NCI-H1417 (cell line): Measurements from ENCODE around the gene HDDC3.

ENCODE experiments used
- DNase-seq, 3 experiments: peaks; one replicate each; lab custom pipeline; 2025; lab: John Stamatoyannopoulos, UW

Gene HDDC3

DNA sequence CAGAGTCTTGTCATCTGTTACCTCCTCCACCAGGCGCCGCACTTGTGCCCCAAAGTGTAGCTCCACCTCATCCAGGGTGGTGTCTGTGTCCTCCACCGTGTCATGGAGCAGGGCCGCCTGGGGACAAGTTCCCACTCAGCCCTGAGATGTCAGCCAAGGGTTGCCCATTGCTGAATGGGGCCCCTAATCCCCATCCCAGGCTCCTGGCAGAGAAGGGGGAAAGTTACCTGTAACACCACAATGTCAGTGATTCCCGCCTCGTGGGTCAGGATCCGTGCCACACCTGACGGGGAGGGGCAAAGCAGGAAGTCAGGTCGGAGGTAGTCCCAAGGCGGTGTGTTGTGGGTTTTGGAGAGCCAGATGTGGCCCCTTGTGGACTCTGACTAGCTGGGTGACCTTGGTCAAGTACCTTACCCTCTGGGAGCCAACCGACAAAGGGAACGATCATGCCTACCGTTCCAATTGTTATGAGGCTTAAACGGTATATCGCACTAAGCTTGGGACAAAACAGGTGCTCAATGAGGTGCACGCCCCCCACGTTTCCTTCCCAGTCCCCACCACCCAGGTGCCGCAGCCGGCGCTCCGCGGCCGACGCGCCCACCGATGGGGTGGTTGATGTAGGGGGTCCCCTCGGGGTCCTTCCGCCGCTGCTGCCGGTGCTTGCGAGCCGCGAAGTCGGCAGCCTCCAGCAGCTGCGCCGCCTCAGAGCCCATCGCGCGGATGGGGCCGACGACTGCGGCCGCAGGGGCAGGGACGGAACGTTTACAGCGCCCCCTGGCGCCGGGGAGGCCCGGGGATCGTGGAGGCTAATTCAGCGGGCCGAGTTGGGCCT, at the start of gene HDDC3:
HDDC3 (minus strand) TSS at position 722 of the 832 bp plus-strand sequence; CDS start at position 713, 9 bp downstream.
- peak; percentile 85 to 93 (median 92) for DNase-seq

DNA sequence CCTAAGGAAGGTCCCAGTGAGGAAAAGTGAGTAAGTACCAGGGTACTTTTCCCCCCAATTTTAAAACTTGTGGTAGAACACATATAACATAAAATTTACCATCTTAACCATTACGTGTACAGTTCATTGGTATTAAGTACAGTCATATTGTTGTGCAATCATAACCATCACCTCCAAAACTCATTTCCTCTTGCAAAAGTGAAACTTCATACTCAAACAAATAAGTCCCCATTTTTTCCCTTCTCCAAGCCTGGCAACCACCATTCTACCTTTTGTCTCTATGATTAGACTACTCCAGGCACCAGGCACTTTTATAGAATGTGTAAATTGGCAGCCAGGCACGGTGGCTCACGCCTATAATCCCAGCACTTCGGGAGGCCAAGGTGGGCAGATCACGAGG, 49.8 kb upstream of the HDDC3 start:
- no peak for DNase-seq

DNA sequence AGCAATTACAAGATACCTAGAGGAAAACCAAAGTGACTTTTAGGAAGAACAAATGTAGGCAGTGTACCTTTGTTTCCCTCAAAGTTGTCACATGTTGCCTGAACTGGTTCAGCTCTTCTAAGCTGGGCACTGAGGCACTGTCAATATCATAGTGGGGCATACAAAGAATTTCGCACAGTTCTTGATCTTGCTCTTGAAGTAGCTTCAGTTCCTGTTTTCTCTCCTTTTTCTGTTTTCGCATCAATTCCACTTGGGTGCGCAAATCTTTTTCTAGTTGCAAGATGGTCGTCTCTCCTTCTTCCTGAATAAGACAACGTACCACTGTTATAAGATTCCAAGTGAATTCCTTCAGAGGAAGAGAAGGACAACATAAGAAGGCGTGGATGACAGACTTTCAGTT, 49.3 kb upstream of the HDDC3 start:
- DNase-seq = no peak

- no peak for DNase-seq
These were observed 47.2 kb upstream of the HDDC3 start for GRCh38 chr15:90979582-90979981.

GRCh38 chr15:90974216-90974615, 41.9 kb upstream of the HDDC3 start:
- DNase-seq = no peak

DNA sequence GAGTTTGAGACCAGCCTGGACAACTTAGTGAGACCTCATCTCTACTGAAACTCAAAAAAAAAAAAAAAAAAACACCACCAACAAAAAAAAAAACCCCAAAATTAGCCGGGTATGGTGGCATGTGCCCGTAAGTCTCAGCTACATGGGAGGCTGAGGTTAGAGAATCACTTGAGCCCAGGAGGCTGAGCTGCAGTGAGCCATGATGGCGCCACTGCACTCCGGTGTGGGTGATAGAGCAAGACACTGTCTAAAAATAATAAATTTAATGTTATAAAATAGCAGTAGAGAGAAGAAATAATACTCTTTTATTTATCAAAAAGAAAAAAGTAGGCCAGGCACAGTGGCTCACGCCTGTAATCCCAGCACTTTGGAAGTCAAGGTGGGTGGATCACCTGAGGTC, 39.8 kb upstream of the HDDC3 start:
- DNase-seq = no peak

- no peak for DNase-seq
These were observed 37.9 kb upstream of the HDDC3 start for GRCh38 chr15:90970274-90970673.

DNA sequence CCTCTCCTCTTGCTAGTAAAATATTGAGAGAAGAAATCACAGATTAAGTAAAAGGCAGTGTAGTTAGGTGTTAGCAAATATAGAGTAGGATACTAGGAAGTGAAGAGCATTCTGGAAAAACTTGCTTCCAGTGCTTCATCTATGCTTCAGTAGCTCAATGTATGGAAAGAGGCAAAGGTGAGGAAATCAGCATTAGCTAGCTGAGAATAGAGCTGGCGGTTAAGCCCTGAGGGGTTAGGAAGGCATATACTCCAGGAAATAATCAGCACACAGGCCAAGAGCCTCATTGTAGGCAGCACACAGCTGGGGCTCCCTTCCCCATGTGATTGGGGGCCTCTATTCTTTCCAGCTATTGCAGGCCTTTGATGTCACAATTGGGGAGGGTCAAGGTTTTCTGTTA, 36.1 kb upstream of the HDDC3 start:
- peak in 1 of 3 experiments; percentile 23 for DNase-seq

DNA sequence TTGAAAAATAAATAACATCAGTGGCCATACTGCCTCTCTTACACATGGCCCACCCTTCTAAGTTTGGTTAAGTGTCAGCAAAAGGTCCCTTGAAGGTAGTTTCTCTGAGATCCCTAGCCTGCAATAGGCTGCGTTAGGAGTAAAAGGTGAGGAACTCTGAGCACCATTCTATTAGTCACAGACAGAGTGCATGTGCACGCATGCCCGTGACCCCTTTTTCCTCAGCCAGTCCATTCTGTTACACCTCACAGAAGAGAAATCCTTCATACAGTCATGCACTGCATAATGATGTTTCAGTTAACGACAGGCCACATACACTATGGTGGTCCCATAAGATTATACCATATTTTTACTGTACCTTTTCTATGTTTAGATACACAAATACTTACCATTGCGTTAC, 34.9 kb upstream of the HDDC3 start:
- no peak for DNase-seq

DNA sequence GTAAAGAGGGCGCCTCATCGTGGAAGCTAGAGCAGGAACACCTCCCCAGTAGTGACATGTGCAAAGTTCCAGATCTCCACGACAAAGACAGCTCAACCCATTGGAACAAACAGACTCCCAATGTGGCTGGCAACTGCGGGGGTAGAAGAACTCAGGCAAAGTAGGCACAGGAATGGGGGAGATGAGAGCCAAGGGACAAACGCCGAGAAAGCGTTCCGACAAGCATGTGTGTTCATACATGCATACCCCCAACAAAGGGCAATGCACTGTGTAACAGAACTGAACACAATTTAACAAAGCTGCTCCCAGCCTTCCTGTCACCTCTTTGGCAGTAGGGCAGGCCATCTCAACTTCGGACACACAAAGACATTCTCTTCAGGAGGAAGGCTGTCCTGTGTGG, 33.9 kb upstream of the HDDC3 start:
- no peak for DNase-seq

- DNase-seq = no peak
These were observed 29.7 kb upstream of the HDDC3 start for GRCh38 chr15:90962021-90962420.

GRCh38 chr15:90960298-90961091, 28.1 kb upstream of the HDDC3 start:
- no peak for DNase-seq

DNA sequence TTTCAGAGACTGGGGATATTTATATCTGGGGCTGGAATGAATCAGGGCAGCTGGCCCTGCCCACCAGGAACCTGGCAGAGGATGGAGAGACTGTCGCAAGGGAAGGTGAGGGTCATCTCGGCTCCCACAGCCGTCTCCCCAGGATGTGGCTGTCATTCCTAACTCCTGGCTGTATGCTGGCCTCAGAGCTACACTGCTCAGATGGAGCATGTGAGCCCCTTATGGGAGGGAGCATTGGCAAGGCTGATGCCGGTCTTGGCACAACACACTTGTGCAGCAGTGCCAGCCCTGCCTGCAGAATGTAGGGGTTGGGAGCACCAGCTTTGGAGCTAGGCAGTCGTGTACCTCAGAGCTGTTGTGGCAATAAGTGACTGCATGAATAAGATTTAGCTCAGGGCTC, 27.5 kb upstream of the HDDC3 start:
- DNase-seq = no peak

DNA sequence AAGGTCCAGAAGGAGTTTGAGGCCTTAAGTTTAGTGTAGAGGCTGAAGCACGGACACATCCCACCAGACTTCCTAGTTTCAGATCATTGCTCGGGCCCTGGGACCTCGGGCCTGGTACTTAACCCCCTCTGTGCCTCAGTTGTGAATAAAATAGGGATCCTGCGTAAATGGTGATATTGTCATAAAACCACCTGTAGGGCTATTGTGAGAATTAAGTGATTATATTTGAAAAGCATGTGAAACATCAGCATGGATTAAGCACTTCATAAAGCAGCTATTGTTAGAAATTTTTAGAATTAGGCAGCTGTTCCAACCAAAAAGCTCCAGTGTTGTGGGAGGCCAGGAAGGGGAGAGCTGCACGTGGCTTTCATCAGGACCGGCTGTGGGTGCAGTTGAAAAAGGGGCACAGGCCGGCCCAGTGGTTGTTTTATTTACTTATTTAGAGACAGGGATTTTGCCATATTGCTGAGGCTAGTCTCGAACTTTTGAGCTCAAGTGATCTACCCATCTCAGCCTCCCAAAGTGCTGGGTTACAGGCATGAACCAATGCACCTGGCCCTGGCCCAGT, 26.8 kb upstream of the HDDC3 start:
- DNase-seq = no peak

GRCh38 chr15:90957791-90958190, 25.4 kb upstream of the HDDC3 start:
- no peak for DNase-seq

- DNase-seq = peak; percentile 47 to 77 (median 73)
These were observed 24.9 kb upstream of the HDDC3 start for GRCh38 chr15:90957031-90957790.

GRCh38 chr15:90956274-90957030, 24.1 kb upstream of the HDDC3 start:
- peak; percentile 84 to 88 (median 88) for DNase-seq

DNA sequence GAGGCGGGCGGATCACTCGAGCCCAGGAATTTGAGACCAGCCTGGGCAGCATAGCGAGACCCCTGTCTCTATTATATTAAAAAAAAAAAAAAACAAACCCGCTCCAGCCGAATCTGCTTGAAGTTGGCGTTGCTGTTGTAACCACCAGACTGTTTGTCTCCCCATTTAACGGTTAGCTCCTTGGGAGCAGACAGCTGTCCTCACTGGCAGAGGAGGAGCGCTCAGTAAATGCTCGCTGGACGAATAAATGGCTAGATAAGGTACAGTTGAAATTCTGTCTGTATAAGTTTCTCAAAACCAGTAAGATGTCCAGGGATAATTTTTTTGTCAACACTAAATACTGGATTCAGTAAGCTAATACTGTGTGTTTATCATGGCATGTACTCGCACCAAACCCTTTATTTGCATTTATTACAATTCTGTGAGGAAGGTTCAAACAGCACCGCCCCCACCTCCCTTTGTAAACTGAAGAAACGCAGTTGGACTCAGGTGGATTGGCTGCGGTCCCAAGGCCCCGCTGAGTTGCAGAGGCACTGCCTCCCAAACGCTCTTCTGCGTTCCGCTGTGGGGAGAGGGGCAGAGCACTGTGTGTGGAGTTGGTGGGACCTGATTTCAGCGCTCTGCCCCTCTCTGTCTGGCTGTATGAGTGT, 23.4 kb upstream of the HDDC3 start:
- peak; percentile 37 to 79 (median 61) for DNase-seq

DNA sequence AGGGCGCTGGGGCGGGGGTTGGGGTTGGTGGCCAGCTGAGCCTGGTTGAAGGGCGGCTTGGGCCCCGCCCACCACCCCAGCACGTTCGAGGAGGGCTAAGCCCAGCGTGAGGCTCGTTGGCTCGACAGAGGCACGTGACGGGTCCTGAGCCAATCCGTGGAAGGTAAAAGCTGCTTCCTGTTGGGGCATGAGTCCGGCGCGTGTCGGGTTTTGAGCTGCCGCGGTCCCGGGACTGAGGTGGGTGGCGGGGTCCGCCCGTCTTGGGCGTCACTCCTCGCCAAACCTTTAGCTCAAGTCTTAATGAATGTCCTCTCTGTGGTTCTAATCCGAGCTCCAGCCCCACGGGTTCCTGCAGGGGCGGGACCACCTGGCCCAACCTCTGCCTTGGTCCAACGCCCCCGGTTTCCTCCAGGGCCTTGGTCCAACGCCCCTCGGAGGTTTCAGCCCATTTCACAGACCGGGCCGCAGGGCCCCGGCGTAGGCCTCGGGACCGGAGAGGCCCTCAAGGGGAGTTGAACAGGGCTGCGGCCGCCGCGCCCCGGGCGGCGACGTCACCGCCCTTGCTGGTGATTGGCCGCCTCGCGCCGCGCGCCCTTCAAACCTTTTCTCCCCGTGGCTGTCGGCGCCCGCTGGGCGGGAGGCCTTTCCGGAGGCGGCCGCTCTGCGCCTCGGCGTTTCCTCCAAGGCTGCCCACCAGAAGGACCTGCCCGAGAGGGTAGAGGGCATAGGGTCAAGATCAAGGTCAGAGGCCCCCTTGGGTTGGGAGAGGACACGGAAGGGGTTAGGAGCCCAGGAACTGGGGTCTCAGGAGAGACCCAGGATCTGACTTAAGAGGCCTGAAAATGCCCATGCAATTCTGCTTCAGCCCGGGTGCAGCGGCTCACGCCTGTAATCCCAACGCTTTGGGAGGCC, 22.6 kb upstream of the HDDC3 start, which contains the start of gene RCCD1:
RCCD1 (plus strand) TSS at position 173 of the 912 bp plus-strand sequence. CDS start 1,851 bp downstream, outside the sequence.
- peak; percentile 93 to 97 (median 95) for DNase-seq
